ENCODE data around the gene ALOX5.

Gene ALOX5

GRCh38 chr10:45464958-45465567 is 91.0 kb downstream of the ALOX5 start:
- no peak overlapping the region for H3K4me2 ChIP-seq (ENCODE audit: low read length)
- H3K9me3 ChIP-seq (ENCODE audit: control insufficient read depth, low read length) = no peaks in the 10 kb centered on the region
- peaks cover 10% of the 10 kb centered on the region for H3K79me2 ChIP-seq
- no peaks in the 10 kb centered on the region for H3K36me3 ChIP-seq (ENCODE audit: control insufficient read depth, insufficient read depth, low read length)
- no peak overlapping the region for H3K27ac ChIP-seq
- no peaks in the 10 kb centered on the region for H3K27me3 ChIP-seq (ENCODE audit: control insufficient read depth, insufficient read depth, low read length)
- H3K9ac ChIP-seq = no peak overlapping the region
- H3K4me3 ChIP-seq (ENCODE audit: low read depth, low read length) = no peak overlapping the region
- H3K4me1 ChIP-seq = peaks cover 2% of the 10 kb centered on the region
- peak; percentile 91 for TF ChIP-seq CTCF (IDR thresholded peaks at IDR 0.05)
- H2AFZ ChIP-seq = no peak overlapping the region

- no peaks in the 10 kb centered on the region for H3K27me3 ChIP-seq (ENCODE audit: control insufficient read depth, insufficient read depth, low read length)
- H3K4me1 ChIP-seq = peaks cover 16% of the 10 kb centered on the region
- H3K4me3 ChIP-seq (ENCODE audit: low read depth, low read length) = no peak overlapping the region
- no peak overlapping the region for H2AFZ ChIP-seq
- no peaks in the 10 kb centered on the region for H3K9me3 ChIP-seq (ENCODE audit: control insufficient read depth, low read length)
- H3K27ac ChIP-seq = no peak overlapping the region
- H3K9ac ChIP-seq = no peak overlapping the region
- H3K79me2 ChIP-seq = peaks cover 10% of the 10 kb centered on the region
- no peak for TF ChIP-seq CTCF (IDR thresholded peaks at IDR 0.05)
- no peaks in the 10 kb centered on the region for H3K36me3 ChIP-seq (ENCODE audit: control insufficient read depth, insufficient read depth, low read length)
- no peak overlapping the region for H3K4me2 ChIP-seq (ENCODE audit: low read length)
These were observed 92.8 kb downstream of the ALOX5 start for GRCh38 chr10:45466784-45467183.

- Histone ChIP-seq H3K4me1 (peaks cover 16% of the 10 kb centered on the region), H3K4me3 (ENCODE audit: low read depth, low read length) (no peak overlapping the region), H3K79me2 (peaks cover 10% of the 10 kb centered on the region), H3K9ac (no peak overlapping the region), H3K27ac (no peak overlapping the region), H3K36me3 (ENCODE audit: control insufficient read depth, insufficient read depth, low read length) (no peaks in the 10 kb centered on the region), H2AFZ (no peak overlapping the region), H3K27me3 (ENCODE audit: control insufficient read depth, insufficient read depth, low read length) (no peaks in the 10 kb centered on the region), H3K4me2 (ENCODE audit: low read length) (no peak overlapping the region), H3K9me3 (ENCODE audit: control insufficient read depth, low read length) (no peaks in the 10 kb centered on the region)
- TF ChIP-seq CTCF (IDR thresholded peaks at IDR 0.05) = no peak
These were observed 94.1 kb downstream of the ALOX5 start for GRCh38 chr10:45468079-45468478.

GRCh38 chr10:45470098-45471012 is 96.3 kb downstream of the ALOX5 start:
- Histone ChIP-seq H3K4me1 (peaks cover 16% of the 10 kb centered on the region), H2AFZ (no peak overlapping the region), H3K27ac (no peak overlapping the region), H3K36me3 (ENCODE audit: control insufficient read depth, insufficient read depth, low read length) (no peaks in the 10 kb centered on the region), H3K4me2 (ENCODE audit: low read length) (peak overlapping the region; percentile 51), H3K27me3 (ENCODE audit: control insufficient read depth, insufficient read depth, low read length) (no peaks in the 10 kb centered on the region), H3K9me3 (ENCODE audit: control insufficient read depth, low read length) (no peaks in the 10 kb centered on the region), H3K9ac (no peak overlapping the region), H3K4me3 (ENCODE audit: low read depth, low read length) (peak overlapping the region; percentile 0), H3K79me2 (peaks cover 17% of the 10 kb centered on the region)
- TF ChIP-seq CTCF (IDR thresholded peaks at IDR 0.05) = no peak
